HG02588 (cell line): ENCODE measurements around the gene KXD1.
"Not testable (repeated sequence)": the region's sequence is repeated elsewhere in the genome, so short reads cannot be mapped to it uniquely, and the experiment has no call there.

Experiments
- ATAC-seq: cut with Tn5 transposase; IDR thresholded peaks from one replicate; pipeline ENCODE4 v1.9.1; 2021; ENCODE audit warnings: mild to moderate bottlenecking, moderate library complexity; ENCODE audit not compliant: unreplicated experiment

The KXD1 gene, protein sequence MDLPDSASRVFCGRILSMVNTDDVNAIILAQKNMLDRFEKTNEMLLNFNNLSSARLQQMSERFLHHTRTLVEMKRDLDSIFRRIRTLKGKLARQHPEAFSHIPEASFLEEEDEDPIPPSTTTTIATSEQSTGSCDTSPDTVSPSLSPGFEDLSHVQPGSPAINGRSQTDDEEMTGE

DNA sequence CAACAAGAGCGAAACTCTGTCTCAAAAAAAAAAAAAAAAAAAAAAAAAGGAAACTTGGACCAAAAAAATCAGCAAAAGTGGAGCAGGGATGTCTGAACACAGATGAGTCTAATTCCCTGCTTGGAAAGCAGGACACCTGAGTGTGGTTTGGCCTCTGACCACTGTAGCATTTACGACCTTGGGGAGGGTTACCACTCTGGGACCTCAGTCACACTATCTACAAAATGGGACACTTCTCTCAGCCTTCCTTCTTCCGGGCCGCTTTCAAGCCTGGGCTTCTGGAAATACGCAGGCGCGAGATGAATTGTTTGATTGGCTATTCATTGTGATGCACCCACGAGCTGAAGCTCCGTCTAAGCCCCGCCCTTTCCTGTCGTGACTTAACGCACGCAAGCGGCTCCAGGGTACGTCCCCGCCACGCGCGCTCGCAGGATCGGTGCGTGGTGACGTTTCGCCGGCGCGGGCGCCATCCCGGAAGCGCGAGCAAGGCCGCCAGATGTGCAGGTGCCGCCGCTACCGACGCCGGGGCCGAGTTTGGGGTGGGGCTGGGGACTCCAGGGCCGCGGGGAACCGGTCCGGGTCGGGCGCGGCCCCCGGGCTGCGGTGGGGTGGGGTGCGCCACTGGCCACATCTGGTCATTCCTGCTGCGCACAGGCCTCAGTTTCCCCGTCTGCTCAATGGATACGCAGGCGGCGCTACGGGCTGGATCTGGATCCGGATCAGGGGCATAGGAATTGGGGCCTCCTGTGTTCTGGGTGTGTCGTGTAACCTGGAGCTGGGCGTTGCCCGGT, at the start of gene KXD1:
Gene KXD1 (plus strand): TSS at position 460 of the 791 bp plus-strand sequence. CDS start 4,187 bp downstream, outside the sequence.
- peak; percentile 87 for ATAC-seq

DNA sequence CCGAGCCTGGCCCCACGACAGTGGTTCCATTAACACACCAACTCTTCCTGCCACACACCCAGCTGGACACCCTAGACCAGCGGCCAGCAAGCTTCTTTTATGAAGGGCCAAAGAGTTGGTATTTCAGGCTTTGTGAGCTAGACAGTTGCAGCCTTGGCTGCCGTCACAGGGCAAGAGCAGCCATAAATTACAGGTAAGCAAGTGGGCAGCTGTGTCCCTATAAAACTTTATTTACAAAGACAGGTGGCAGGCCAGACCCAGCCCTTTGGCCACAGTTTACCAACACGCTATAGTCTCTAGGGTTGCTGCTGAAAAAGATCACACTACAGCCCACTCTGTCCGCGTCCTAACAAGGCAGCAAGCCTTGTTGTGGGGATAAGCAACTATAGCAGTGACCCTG, 49.1 kb upstream of the KXD1 start:
- no peak for ATAC-seq

DNA sequence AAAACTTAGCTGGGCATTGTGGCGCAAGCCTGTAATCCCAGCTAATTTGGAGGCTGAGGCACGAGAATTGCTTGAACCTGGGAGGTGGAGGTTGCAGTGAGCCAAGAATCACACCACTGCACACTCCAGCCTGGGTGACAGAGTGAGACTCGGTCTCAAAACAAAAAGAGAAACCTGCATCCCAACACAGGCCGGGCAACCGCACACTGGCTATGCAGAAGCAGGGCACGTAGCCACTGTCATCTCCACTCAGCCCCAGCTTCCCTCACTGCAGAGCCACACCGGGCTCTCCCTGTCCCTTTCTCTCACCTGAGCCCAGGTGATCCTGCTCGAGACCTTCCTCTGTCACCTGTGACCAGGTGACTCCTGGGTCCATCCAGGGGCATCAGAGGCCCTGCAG, 47.5 kb upstream of the KXD1 start:
- ATAC-seq = no peak

DNA sequence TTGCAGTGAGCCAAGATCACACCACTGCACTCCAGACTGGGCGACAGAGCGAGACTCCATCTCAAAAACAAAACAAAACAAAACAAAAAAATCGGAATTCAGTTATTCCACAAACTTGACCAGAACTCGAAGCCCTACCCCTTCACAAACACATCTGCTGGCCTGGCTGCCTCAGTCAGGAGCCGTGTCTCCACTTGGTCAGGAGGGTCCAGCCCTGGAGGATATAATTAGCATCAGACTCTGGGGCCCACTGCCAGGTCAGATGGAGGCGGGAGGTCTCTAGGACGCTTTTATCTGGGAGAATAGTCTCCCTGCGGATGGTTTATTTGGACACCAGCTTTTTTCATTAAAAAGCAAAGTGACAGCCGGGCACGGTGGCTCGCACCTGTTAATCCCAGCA, 43.8 kb upstream of the KXD1 start:
- no peak for ATAC-seq

DNA sequence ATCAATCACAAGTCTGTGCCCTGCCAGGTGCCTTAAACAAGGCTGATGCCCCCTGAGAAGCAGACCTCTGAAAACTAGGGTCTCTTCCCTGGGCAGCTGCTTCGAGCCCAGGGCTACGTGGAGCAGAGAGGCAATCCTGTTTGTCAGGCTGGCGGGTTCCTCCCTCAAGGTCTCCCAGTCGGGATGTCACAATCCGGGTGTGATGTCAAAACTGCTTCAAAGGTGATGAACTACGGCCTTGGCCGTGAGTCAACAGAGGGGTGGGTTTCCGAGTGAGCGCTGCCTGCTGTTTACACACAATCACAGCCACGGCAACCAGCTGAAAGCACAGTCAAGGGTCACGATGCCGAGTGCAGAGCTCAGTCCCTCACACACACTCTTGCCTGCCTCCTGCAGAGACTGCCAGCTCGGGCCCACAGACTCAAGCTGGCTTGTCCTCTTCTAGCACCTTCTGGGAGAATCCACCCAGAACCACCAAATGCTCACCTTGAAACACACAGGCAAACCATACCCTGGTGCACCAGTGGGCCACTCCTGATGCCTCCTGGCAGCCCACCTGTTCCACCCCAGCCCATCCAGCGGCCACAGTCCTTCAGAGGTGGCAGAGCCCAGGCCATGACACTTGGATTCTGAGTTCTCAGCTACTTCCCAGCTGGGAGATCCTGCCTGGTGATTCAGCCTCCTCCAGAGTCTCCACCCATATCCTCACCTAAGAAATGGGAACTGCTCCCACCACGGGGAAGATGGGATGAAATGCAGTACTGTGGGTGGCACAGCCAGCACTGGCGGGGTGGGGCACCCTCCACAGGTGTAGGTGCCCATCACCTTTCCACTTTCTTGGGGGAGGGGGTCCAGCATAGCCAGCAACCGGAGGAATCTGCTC, 42.6 kb upstream of the KXD1 start:
- no peak for ATAC-seq

DNA sequence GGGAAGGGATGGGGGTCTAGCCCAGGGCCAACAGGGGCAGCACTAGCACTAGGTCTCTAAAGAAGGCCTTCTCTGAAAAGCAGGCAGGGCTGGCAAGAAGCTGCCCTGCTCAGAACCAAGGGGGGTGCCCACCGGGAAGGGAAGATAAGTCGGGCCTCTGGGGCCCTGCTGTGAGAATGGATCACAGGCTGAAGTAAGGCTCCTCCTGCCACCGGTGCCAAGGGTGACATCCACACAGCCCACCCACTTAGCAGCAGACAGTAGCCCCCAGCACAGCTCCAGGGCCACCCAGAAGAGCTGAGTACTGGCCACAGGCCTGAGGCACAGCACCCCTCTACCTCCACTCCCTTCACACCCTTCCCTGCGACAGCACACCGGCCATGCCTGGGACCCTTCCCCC, 41.7 kb upstream of the KXD1 start:
- no peak for ATAC-seq

DNA sequence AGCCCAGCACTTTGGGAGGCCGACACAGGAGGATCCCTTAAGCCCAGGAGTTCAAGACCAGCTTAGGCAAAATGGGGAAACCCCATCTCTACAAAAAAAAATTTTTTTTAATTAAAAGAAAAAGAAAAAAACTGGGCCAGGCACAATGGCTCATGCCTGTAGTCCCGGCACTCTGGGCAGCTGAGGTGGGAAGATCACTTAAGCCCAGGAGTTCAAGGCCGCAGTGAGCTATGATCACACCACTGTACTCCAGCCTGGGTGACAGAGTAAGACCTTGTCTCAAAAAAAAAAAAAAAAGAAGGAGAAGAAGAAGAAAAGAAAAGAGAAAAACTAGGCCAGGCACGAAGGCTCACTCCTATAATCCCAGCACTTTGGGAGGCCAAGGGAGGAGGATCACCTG, 40.1 kb upstream of the KXD1 start:
- ATAC-seq = no peak

DNA sequence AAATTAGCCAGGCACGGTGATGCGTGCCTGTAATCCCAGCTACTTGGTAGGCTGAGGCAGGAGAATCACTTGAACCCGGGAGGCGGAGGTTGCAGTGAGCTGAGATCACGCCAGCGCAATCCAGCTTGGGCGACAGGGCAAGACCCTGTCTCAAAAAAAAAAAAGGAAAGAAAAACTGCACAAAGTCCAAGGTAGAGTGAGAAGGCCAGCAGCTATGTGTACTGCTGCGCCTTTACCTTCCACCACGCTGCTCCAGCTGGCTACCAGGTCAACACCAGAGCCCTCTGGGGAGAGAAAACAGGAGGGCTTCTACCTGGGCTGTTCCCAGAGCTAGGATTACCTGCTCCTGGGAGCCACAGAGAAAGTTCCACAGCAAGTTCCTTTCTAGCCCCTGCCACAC, 39.0 kb upstream of the KXD1 start:
- ATAC-seq = no peak

DNA sequence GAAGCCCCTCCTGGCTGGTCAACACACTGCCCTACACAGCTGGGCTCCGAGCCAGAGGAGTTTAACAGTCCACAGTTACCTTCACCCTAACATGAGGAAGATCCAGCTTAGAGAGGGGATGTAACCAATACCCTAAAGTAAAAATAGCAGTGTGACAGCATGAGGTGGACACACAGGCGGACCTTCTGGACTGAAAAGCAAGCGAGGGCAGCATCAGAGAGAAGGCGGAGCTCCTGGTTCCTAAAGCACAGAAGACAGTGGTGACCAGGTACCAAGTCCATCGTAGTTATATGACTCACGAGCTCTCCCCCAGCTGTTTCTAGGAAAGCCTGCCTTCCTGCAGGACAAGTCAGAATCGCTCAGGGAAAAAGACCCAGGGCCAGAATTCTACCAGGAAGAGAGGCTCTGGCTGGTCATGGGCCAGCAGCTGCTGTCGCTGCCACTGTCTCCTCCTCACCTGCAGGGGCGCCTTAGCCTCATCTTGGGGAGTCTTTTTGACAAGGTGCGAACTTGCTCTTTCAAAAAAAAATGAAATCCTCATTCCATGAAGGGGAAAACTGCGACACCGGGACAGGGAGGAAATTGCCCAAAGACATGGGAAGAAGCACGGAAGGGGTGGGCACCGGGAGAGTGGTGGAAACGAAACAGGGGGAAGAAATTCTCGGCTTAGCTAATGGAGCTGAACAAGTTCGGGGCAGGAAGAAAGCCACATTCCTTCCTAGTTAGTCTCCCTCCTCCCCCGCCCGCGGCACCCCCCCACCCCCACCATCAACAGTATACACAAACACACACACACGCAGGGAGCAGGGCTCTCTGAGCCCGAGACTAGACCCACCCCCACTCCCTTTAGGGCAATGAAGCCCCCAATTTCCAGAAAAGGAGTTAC, 37.5 kb upstream of the KXD1 start:
- ATAC-seq = no peak

DNA sequence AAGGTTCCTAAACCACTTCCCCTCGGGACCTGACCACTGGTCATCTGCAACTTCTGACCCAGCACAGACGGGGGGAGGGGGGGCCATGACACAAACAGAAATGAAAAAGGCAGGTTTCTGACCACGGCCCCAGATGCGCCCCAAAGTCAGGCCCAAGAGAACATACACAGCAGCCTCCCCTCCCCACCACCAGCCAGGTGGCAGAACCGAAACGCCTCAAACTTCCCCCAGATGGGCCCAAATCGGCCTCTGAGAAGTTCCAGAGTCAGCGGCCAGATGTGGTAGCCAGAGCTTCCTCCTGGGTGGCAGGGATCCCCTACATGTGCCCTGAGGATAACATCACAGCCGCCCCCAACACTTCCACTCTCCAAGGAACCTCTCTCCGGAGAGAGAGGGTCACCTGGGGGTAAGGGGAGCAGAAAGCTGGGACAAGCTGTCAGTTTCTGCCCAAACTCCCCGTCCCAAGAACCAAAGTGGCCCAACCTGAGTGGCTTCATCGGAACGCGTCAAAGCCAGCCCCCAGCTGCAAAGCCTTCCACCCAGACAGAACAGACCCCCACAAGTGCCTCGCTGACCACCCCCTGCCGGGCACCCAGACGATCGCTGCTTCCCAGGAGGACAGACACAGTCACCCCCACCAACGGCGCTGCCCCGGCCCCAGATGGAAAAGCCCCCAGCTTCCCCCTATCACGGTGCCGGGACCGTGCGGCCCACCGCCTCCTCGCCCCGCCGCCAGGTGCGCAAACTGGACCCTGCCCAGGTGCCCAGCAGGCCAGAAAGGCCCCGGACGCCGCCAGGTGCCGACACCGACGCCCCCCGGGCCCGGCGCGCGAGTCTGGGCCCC, 36.6 kb upstream of the KXD1 start:
- no peak for ATAC-seq

DNA sequence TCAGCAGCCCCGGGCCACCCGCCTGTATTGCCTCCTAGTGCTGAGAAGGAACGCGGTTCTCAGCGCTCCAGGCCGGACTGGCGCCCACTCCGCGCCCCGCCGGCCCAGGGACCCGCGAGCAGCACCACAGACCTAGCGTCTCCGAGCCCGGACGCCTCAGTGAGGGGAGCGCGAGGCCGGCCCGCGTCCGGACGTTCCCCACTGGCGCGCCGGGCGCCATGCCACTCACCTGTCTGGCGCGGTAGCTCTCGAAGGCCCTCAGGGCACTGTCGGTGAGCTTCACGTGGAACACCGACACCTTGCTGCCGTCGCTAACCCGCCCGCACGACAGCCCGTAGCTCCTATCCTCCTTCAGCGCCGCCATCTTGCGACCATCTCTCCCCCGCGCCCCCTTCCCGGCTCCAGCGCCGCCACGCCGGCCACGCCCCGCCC, 36.0 kb upstream of the KXD1 start, which contains the start of gene ELL:
Gene ELL (minus strand): TSS at position 379 of the 432 bp plus-strand sequence. CDS start 15 bp downstream, at position 364.
- peak; percentile 1 for ATAC-seq

DNA sequence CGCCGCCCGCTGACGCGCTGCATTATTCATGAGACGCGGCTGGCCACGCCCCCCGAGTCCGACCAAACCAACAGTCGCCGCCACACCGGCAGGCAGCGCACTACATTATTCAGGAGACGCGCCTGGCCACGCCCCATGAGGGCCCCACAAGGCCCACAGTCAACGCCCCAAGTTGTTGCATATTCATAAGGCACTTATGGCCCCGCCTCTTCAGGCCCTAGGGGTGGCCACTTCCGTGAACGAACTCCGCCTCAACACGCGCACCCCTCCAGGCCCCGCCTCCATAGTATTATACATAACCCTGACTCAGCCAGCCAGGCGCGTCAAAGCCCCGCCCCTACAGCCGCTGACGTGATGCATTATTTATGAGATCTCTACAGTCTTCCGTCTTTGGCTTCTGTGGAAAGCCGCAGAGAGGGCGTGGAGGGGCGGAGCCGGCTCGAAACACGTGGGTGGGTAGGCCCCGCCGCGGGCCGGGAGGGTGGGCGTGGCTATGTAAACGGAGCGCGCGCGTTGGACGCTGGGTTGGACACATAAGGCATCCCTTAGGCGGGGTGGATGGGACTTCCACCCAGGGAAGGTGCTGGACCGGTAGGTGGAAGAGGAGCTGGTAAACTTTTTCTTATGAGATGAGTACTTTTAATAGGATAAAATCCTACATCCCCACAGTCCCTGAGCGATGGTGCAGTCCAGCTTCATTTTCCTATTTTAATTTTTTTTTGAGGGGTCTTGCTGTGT, 35.4 kb upstream of the KXD1 start:
- ATAC-seq = peak; percentile 78

DNA sequence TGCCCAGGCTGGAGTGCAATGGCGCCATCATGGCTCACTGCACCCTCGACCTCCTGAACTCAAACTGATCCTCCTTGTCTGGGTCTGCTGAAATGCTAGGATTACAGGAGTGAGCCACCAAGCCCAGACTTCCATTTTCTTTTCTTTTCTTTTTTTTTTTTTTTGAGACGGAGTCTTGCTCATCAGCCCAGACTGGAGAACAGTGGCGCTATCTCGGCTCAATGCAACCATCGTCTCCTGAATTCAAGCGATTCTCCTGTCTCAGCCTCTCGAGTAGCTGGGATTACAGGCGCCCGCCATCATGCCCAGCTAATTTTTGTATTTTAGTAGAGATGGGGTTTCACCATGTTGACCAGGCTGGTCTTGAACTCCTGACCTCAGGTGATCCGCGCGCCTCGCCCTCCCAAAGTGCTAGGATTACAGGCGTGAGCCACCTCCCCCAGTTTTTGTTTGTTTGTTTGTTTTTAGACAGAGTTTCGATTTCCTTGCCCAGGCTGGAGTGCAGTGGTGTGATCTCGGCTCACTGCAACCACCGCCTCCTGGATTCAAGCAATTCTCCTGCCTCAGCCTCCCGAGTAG, 34.7 kb upstream of the KXD1 start:
- not testable (repeated sequence) for ATAC-seq

DNA sequence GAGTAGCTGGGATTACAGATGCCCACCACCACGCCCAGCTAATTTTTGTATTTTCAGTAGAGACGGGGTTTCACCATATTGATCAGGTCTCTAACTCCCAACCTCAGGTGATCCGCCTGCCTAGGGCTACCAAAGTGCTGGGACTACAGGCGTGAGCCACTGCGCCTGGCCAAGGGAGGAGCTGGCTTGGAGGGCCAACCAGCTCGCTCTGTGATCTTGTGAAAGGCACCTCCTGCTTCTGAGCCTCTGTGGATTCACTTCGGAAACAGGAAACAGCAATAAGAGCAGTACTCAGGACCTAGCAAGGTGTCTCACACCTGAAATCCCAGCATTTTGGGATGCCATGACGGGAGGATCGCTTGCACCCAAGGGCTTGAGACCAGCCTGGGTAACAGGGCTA, 33.8 kb upstream of the KXD1 start:
- no peak for ATAC-seq

DNA sequence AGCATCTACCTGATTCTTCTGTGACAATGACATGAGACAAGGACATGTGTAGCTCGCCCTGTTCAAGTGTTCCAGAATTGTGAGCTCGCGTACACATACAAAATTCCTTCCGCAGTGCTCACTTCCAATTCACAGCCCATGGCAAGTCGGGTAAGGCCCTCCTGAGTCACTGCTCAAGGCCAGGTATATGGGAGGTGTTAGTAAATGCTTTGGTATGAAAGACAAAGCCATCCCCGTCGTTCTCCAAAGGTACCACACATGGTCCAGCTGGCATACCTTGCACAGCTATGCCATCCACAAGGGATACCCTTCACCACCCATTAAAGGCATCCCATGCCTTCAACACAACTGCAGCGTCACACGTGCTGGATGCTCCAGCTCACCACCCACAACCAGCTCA, 31.4 kb upstream of the KXD1 start:
- no peak for ATAC-seq

DNA sequence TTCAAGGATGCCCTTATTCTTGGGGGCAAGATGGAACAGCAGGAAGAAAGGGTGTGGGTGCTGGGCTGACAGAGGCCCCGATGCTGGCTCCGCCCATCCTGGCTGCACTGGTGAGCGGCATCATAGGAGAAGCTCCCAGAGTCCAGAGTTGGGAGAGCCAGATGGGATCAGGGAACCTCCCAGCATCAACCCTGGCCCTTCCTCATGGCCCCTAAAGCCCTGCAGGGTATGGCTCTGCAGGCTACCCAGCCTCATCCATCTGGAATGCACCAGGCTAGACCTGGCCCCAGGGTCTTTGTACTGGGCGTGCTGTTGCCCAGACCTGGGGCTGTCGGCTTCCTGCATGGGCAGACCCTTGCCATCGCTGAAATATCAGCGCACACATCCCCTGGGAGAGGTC, 27.9 kb upstream of the KXD1 start:
- ATAC-seq = no peak

DNA sequence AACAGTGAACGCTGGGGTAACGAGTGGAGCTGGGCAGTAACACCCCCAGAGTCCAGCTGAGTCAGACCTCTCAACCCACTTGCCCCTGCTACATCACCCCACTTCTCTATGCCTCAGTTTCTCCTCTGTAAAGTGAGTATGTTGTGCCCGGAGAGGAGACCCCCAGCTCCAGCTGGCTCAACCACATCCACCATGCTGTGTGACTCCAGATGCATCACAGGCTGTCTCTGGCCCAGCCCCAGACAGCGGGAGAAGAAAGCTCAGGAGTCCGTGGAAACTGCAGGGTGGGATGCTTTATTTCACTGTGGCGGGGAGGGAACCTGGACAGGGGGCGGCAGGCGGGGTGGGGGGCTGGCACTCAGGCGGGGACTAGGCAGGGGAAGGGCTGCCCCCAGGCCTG, 26.2 kb upstream of the KXD1 start:
- no peak for ATAC-seq

DNA sequence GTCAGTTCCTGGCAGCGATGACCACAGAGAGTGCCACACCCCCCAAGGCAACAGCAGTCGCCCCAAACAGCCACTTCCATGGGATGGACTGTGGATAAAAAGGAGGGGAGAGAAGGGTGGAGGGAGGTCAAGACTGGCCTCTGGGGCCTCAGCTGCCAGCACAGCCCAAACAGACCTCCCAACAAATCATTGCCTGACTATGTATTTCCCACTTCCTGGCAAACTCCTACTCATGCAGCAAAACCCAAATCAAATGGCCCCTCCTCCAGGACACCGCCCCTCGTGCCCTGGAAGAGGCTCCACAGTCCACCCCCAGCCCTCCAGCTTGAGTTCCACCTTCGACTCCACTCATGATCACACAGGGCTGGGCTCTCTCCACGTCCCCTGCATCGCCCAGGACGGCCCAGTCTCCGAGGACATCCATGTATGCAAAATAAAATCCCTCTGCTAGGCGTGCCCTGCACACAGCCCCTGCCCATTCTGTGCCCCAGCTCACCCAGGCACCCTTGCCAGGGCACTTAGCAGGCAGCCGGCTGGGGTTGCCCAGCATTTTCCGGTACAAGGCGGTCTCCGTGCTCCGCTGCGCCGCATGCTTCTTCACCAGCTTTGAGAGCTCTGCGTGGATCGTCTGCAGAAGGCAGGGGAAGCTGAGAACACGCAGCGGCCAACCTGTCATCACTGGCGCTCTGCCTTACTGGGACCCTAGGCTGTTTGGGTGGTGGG, 25.3 kb upstream of the KXD1 start:
- no peak for ATAC-seq
